OCI-LY7 (cell line): ENCODE data around the gene ACBD5. TPM values are rescaled to one million over a fixed set of nuclear protein-coding genes. Genes with fewer than 3 reads are reported as not detected.

ENCODE experiments used
- BruUV-seq: library from RNA; stranded (reverse); fragments of 400-500 nt; replicated peaks from 2 replicates; lab custom pipeline; 2021; lab: Mats Ljungman, UMichigan
- CTCF ChIA-PET: fragments of 300-600 bp; sonication (Branson Sonifier 250); formaldehyde crosslinking; loops from one replicate; lab custom pipeline; 2022; ENCODE audit warnings: antibody characterized with exemption; ENCODE audit not compliant: unreplicated experiment; lab: Charles Lee
- POLR2A ChIA-PET: fragments of 300-600 bp; sonication (Branson Sonifier 250); formaldehyde crosslinking; loops from one replicate; lab custom pipeline; 2022; ENCODE audit warnings: antibody characterized with exemption; lab: Charles Lee
- DNase-seq: peaks from one replicate; pipeline ENCODE4 v3.0.0-alpha.2; 2015; ENCODE audit warnings: low spot score
- H2AFZ ChIP-seq: fragments of 200-600 bp; sonication (generic), shearing (Covaris generic); 2 replicates; pipeline ENCODE4 v1.6.1; 2014; ENCODE audit warnings: mild to moderate bottlenecking, antibody characterized with exemption, low read length, moderate library complexity
- H3K27ac ChIP-seq: fragments of 200-600 bp; sonication (generic); 2 replicates; pipeline ENCODE4 v1.5.1; 2014; ENCODE audit warnings: mixed run types, low read depth, mild to moderate bottlenecking, moderate library complexity, low read length, inconsistent platforms; ENCODE audit not compliant: poor library complexity, severe bottlenecking
- H3K36me3 ChIP-seq: fragments of 200-600 bp; sonication (generic); 2 replicates; pipeline ENCODE4 v1.6.1; 2014; ENCODE audit warnings: mild to moderate bottlenecking, antibody characterized with exemption, low read length, moderate library complexity, mixed read lengths; ENCODE audit not compliant: insufficient read depth
- H3K4me1 ChIP-seq: fragments of 200-600 bp; sonication (generic); 2 replicates; pipeline ENCODE4 v1.5.1; 2014; ENCODE audit warnings: mild to moderate bottlenecking, low read length; ENCODE audit not compliant: insufficient read depth, poor library complexity, severe bottlenecking
- H3K4me2 ChIP-seq: fragments of 200-600 bp; sonication (generic); 2 replicates; pipeline ENCODE4 v1.6.1; 2014; ENCODE audit warnings: mild to moderate bottlenecking, low read length
- H3K4me3 ChIP-seq: fragments of 200-600 bp; sonication (generic); 2 replicates; pipeline ENCODE4 v1.5.1; 2014; ENCODE audit warnings: mild to moderate bottlenecking, low read depth, low read length; ENCODE audit not compliant: poor library complexity, severe bottlenecking
- H3K79me2 ChIP-seq: fragments of 200-600 bp; sonication (generic); 2 replicates; pipeline ENCODE4 v1.6.1; 2016; ENCODE audit warnings: low read depth, mild to moderate bottlenecking, low read length, moderate library complexity, mixed read lengths; ENCODE audit not compliant: insufficient read depth
- H3K9me2 ChIP-seq: fragments of 200-600 bp; sonication (generic); 2 replicates; pipeline ENCODE4 v1.6.1; 2016; ENCODE audit warnings: mild to moderate bottlenecking, low read length, mixed read lengths; ENCODE audit not compliant: insufficient read depth
- H3K9me3 ChIP-seq: fragments of 200-600 bp; sonication (generic); 2 replicates; pipeline ENCODE4 v1.6.1; 2014; ENCODE audit warnings: mild to moderate bottlenecking, mixed run types, low read length, mixed read lengths
- H4K20me1 ChIP-seq: fragments of 200-600 bp; sonication (generic); 2 replicates; pipeline ENCODE4 v1.6.1; 2014; ENCODE audit warnings: mild to moderate bottlenecking, antibody characterized with exemption, low read length, moderate library complexity, mixed read lengths; ENCODE audit not compliant: insufficient read depth
- EZH2phosphoT487 ChIP-seq: fragments of 200-600 bp; sonication (generic); IDR thresholded peaks from 2 replicates; pipeline ENCODE4 v1.6.1; 2018; ENCODE audit warnings: low read depth, borderline replicate concordance, mild to moderate bottlenecking, mixed run types, antibody characterized with exemption, low read length, moderate library complexity, mixed read lengths
- intact Hi-C: fragments of 100-400 bp; cut with micrococcal nuclease; formaldehyde crosslinking; loops from one replicate; pipeline ENCODE4 v1.10.0; 2022; ENCODE audit not compliant: unreplicated experiment
- total RNA-seq, 2 experiments: library from RNA; depleted of rRNA in 1 of 2; stranded (reverse); fragments of >200 nt in 1 of 2; shearing (Covaris generic) in 1 of 2; gene quantifications; 2 replicates each; pipeline ENCODE4 v1.2.3, GENCODE V29; 2014 to 2022
- TF ChIP-seq, protein P1 (sequence below): fragments of 200-600 bp; sonication (generic); conservative IDR thresholded peaks from 2 replicates; pipeline ENCODE4 v1.5.1; 2014; ENCODE audit warnings: mild to moderate bottlenecking, antibody characterized with exemption, low read length, moderate library complexity, mixed read lengths

ACBD5 gene
- total RNA-seq, 2 experiments from 2014 or later, result 10.8 to 20.0 TPM

DNA sequence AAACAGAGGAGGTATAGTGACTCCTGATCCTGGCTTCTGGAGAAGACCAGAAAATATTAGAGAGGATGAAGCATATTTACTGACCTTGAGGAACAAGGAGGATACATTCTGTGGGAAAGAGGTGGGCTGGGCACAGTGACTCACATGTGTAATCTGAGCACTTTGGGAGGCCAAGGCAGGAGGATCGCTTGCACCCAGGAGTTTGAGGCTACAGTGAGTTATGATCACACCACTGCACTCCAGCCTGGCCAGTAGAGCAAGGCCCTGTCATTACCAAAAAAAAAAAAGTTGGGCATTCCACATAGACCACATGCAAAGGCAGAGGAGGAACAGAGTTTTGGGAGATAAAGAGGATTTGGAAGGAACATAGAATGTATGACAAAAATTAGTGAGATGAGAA, 4.4 kb upstream of the ACBD5 start:
- Histone ChIP-seq H3K9me3 (no peaks in the 10 kb centered on the region), H3K4me3 (no peak overlapping the region), H3K4me1 (peaks cover 16% of the 10 kb centered on the region), H3K9me2 (no peaks in the 10 kb centered on the region), H3K4me2 (no peak overlapping the region), H3K27ac (no peak overlapping the region), H2AFZ (no peak overlapping the region), H3K36me3 (no peaks in the 10 kb centered on the region), H3K79me2 (peaks cover 9% of the 10 kb centered on the region; the same call in 1 of the 2 replicates), H4K20me1 (no peaks in the 10 kb centered on the region)
- DNase-seq, result no peak
- TF ChIP-seq, protein P1, sequence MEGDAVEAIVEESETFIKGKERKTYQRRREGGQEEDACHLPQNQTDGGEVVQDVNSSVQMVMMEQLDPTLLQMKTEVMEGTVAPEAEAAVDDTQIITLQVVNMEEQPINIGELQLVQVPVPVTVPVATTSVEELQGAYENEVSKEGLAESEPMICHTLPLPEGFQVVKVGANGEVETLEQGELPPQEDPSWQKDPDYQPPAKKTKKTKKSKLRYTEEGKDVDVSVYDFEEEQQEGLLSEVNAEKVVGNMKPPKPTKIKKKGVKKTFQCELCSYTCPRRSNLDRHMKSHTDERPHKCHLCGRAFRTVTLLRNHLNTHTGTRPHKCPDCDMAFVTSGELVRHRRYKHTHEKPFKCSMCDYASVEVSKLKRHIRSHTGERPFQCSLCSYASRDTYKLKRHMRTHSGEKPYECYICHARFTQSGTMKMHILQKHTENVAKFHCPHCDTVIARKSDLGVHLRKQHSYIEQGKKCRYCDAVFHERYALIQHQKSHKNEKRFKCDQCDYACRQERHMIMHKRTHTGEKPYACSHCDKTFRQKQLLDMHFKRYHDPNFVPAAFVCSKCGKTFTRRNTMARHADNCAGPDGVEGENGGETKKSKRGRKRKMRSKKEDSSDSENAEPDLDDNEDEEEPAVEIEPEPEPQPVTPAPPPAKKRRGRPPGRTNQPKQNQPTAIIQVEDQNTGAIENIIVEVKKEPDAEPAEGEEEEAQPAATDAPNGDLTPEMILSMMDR, result no peak
- no peak for TF ChIP-seq EZH2phosphoT487
- ChIA-PET CTCF (no interaction called here), POLR2A (no interaction called here)
- no TSS peak for BruUV-seq
- intact Hi-C loops, result loop anchor here (5.0 kb wide), 3 partner anchors 117 to 1287 kb away; partner anchors contain the start of genes APBB1IP and WAC

DNA sequence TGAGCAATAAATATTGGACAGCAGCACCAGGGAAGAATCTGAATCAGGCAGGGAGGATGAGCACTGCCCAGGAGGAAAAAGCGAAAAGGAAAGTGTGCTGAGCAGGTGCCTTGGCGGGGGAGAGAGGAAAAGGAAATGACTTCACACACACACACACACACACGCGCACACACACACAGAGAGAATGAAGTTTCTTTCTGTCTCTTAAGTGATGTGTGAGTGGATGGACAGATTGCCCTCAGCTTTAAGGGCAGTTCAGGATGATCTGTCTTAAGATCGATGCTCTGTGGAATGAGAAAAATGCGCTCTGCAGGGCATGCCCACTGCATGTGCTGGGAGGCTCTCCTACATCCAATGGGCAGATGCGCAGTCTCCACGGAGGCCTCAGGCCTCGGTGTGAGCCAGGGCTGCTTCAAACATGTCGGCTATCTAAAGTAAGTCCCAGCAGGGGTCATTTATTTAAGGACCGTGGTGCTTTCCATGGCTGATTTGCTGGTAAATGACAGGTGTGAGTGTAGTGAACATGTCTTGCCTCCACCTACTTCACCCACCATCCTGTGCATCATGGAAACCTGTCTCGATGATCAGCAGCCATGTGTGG, 2.5 kb upstream of the ACBD5 start:
- TF ChIP-seq EZH2phosphoT487, result no peak
- TF ChIP-seq, protein P1, result no peak
- CTCF ChIA-PET, result no interaction called here
- BruUV-seq, result no TSS peak
- H3K4me1 ChIP-seq, result peaks cover 27% of the 10 kb centered on the region
- peaks cover 28% of the 10 kb centered on the region for H3K79me2 ChIP-seq
- peak; percentile 85 for DNase-seq
- H4K20me1 ChIP-seq, result no peaks in the 10 kb centered on the region
- H3K27ac ChIP-seq, result peak overlapping the region; percentile 96
- H3K4me2 ChIP-seq, result peak overlapping the region; percentile 87
- no peaks in the 10 kb centered on the region for H3K9me3 ChIP-seq
- no peaks in the 10 kb centered on the region for H3K9me2 ChIP-seq
- POLR2A ChIA-PET, result interaction anchor here (0.6 kb wide), 2 partner anchors 21 to 87 kb away, joined by 3 read pairs; no protein-coding TSS in a partner anchor
- H2AFZ ChIP-seq, result peak overlapping the region; percentile 43; the same call in 1 of the 2 replicates
- H3K36me3 ChIP-seq, result peaks cover 5% of the 10 kb centered on the region
- H3K4me3 ChIP-seq, result peak overlapping the region; percentile 93
- intact Hi-C loops, result loop anchor here (1.0 to 5.0 kb wide), 5 partner anchors 119 to 1289 kb away; partner anchors contain the start of genes APBB1IP, RAB18 and WAC
